Measurements from ENCODE around the gene MCRIP1.
A peak's percentile ranks its signal among the peaks of the same experiment; 100 is the strongest.

MCRIP1 gene

GRCh38 chr17:81839301-81839700 is 6.2 kb upstream of the MCRIP1 start:
- Histone ChIP-seq H3K27ac (peak overlapping the region in 9 of 11 experiments; percentile 72 to 98 (median 90); a peak in 18 of 22 replicates), H3K4me2 (peak overlapping the region; percentile 29 to 91 (median 75); a peak in 20 of 22 replicates), H3K9ac (peak overlapping the region in 9 of 11 experiments; percentile 28 to 72 (median 58); a peak in 13 of 22 replicates), H3K4me3 (no peak overlapping the region), H3K36me3 (peaks cover 20 to 31% (median 22%) of the 10 kb centered on the region in 11 experiments), H3K9me3 (replicated peaks in 1 of 11) (no peaks in the 10 kb centered on the region), H4K20me1 (peaks cover 0 to 38% (median 18%) of the 10 kb centered on the region in 11 experiments; a peak in 15 of 22 replicates), H3K27me3 (no peaks in the 10 kb centered on the region), H3K4me1 (peaks cover 39 to 100% (median 84%) of the 10 kb centered on the region in 10 experiments)
- TF ChIP-seq Cebpa-rat (IDR thresholded peaks at IDR 0.05), result no peak

- peaks cover 15 to 26% (median 17%) of the 10 kb centered on the region in 11 experiments for H3K36me3 ChIP-seq
- peaks cover 0 to 33% (median 13%) of the 10 kb centered on the region in 11 experiments; a peak in 15 of 22 replicates for H4K20me1 ChIP-seq
- peaks cover 44 to 100% (median 89%) of the 10 kb centered on the region in 10 experiments for H3K4me1 ChIP-seq
- no peak for TF ChIP-seq Cebpa-rat (IDR thresholded peaks at IDR 0.05)
- peak overlapping the region in 9 of 11 experiments; percentile 28 to 72 (median 58); a peak in 13 of 22 replicates for H3K9ac ChIP-seq
- peak overlapping the region in 10 of 11 experiments; percentile 15 to 98 (median 88); a peak in 19 of 22 replicates for H3K27ac ChIP-seq
- H3K27me3 ChIP-seq, result no peaks in the 10 kb centered on the region
- H3K4me3 ChIP-seq, result no peak overlapping the region
- no peaks in the 10 kb centered on the region for H3K9me3 ChIP-seq (replicated peaks in 1 of 11)
- peak overlapping the region; percentile 29 to 91 (median 75); a peak in 21 of 22 replicates for H3K4me2 ChIP-seq
These were observed 5.7 kb upstream of the MCRIP1 start for GRCh38 chr17:81838753-81839255.

- H3K27ac ChIP-seq, result peak overlapping the region in 9 of 11 experiments; percentile 72 to 98 (median 90); a peak in 19 of 22 replicates
- peak in 10 of 11 experiments; percentile 29 to 93 (median 89); a peak in 18 of 22 replicates for TF ChIP-seq Cebpa-rat (IDR thresholded peaks at IDR 0.05)
- H3K4me2 ChIP-seq, result peak overlapping the region; percentile 30 to 91 (median 73); a peak in 21 of 22 replicates
- peak overlapping the region in 9 of 11 experiments; percentile 51 to 86 (median 69); a peak in 15 of 22 replicates for H3K9ac ChIP-seq
- peaks cover 48 to 96% (median 92%) of the 10 kb centered on the region in 10 experiments for H3K4me1 ChIP-seq
- H3K36me3 ChIP-seq, result peaks cover 4 to 14% (median 6%) of the 10 kb centered on the region in 11 experiments; a peak in 21 of 22 replicates
- H4K20me1 ChIP-seq, result peaks cover 0 to 21% (median 2%) of the 10 kb centered on the region in 11 experiments; a peak in 10 of 22 replicates
- H3K9me3 ChIP-seq (replicated peaks in 1 of 11), result no peaks in the 10 kb centered on the region
- H3K4me3 ChIP-seq, result no peak overlapping the region
- no peaks in the 10 kb centered on the region for H3K27me3 ChIP-seq
These were observed 4.5 kb upstream of the MCRIP1 start for GRCh38 chr17:81837641-81838040.

- H3K27ac ChIP-seq, result peak within 1 kb of the TSS; percentile 93 to 98 (median 97); a peak in 21 of 22 replicates
- H3K4me3 ChIP-seq, result peak within 1 kb of the TSS; percentile 72 to 96 (median 84)
- H3K4me1 ChIP-seq, result peaks cover 63 to 95% (median 90%) of the 10 kb centered on the region in 10 experiments
- no peaks in the 10 kb centered on the region for H3K9me3 ChIP-seq (replicated peaks in 1 of 11)
- H3K9ac ChIP-seq, result peak within 1 kb of the TSS; percentile 86 to 97 (median 90)
- H4K20me1 ChIP-seq, result peaks cover 0 to 11% (median 4%) of the 10 kb centered on the region in 11 experiments; a peak in 6 of 22 replicates
- H3K4me2 ChIP-seq, result peak within 1 kb of the TSS; percentile 88 to 98 (median 93)
- no peak for TF ChIP-seq Cebpa-rat (IDR thresholded peaks at IDR 0.05)
- H3K36me3 ChIP-seq, result no peaks in the 10 kb centered on the region; a peak in 1 of 22 replicates
- H3K27me3 ChIP-seq, result no peaks in the 10 kb centered on the region
These were observed 1.8 kb upstream of the MCRIP1 start, which contains the start of gene PPP1R27 for GRCh38 chr17:81834831-81835267. Gene PPP1R27 (minus strand): TSS chr17:81835050. CDS start chr17:81834953, 97 bp downstream.

GRCh38 chr17:81833921-81834830 is 1.1 kb upstream of the MCRIP1 start:
- no peak for TF ChIP-seq Cebpa-rat (IDR thresholded peaks at IDR 0.05)
- H3K4me3 ChIP-seq, result peak overlapping the region; percentile 72 to 96 (median 84)
- peaks cover 0 to 13% (median 5%) of the 10 kb centered on the region in 11 experiments; a peak in 6 of 22 replicates for H4K20me1 ChIP-seq
- peak overlapping the region; percentile 88 to 98 (median 93) for H3K4me2 ChIP-seq
- H3K9ac ChIP-seq, result peak overlapping the region; percentile 86 to 97 (median 90)
- H3K9me3 ChIP-seq (replicated peaks in 1 of 11), result no peaks in the 10 kb centered on the region
- H3K36me3 ChIP-seq, result no peaks in the 10 kb centered on the region; a peak in 1 of 22 replicates
- no peaks in the 10 kb centered on the region for H3K27me3 ChIP-seq
- peak overlapping the region; percentile 93 to 98 (median 97); a peak in 21 of 22 replicates for H3K27ac ChIP-seq
- H3K4me1 ChIP-seq, result peaks cover 59 to 95% (median 88%) of the 10 kb centered on the region in 10 experiments

GRCh38 chr17:81832608-81833159 is 407 bp downstream of the MCRIP1 start:
- Histone ChIP-seq H3K9me3 (replicated peaks in 1 of 11) (no peaks in the 10 kb centered on the region), H3K9ac (peak overlapping the region; percentile 86 to 97 (median 90)), H4K20me1 (peaks cover 0 to 22% (median 8%) of the 10 kb centered on the region in 11 experiments; a peak in 9 of 22 replicates), H3K4me3 (peak overlapping the region; percentile 72 to 96 (median 84)), H3K27me3 (no peaks in the 10 kb centered on the region), H3K4me2 (peak overlapping the region; percentile 90 to 98 (median 96)), H3K27ac (peak overlapping the region; percentile 80 to 98 (median 93)), H3K4me1 (peaks cover 59 to 95% (median 85%) of the 10 kb centered on the region in 10 experiments), H3K36me3 (no peaks in the 10 kb centered on the region; a peak in 1 of 22 replicates)
- no peak for TF ChIP-seq Cebpa-rat (IDR thresholded peaks at IDR 0.05)

GRCh38 chr17:81831957-81832607 is 1.0 kb downstream of the MCRIP1 start:
- Histone ChIP-seq H3K4me1 (peaks cover 53 to 92% (median 79%) of the 10 kb centered on the region in 10 experiments), H3K27ac (peak overlapping the region; percentile 80 to 98 (median 93))

More at GRCh38 chr17:81831957-81832607, 1.0 kb downstream of the MCRIP1 start:
- TF ChIP-seq Cebpa-rat (IDR thresholded peaks at IDR 0.05), result peak in 1 of 11 experiments; percentile 52; a peak in 1 of 22 replicates
- Histone ChIP-seq H3K4me2 (peak overlapping the region; percentile 90 to 98 (median 96)), H3K4me3 (peak overlapping the region; percentile 72 to 96 (median 84)), H3K36me3 (no peaks in the 10 kb centered on the region; a peak in 1 of 22 replicates), H4K20me1 (peaks cover 0 to 24% (median 8%) of the 10 kb centered on the region in 11 experiments; a peak in 9 of 22 replicates), H3K9me3 (replicated peaks in 1 of 11) (no peaks in the 10 kb centered on the region), H3K9ac (peak overlapping the region; percentile 86 to 97 (median 90)), H3K27me3 (no peaks in the 10 kb centered on the region)

Measured in BLaER1 treated with 17β-estradiol and CSF1 and Interleukin-3, amounts not matched to agents 10 nM and 100 nM (cell line).